H4 (cell line): Measurements from ENCODE around the gene RCVRN. TPM values are rescaled to one million over a fixed set of nuclear protein-coding genes. Genes with fewer than 3 reads are reported as not detected.
A peak's percentile ranks its signal among the peaks of the same experiment; 100 is the strongest.

ENCODE experiments used
- DNase-seq: peaks from one replicate; pipeline ENCODE4 v3.0.0-alpha.2; 2015; ENCODE audit warnings: low spot score
- total RNA-seq: library from RNA; depleted of rRNA; stranded (reverse); fragments of >200 nt; shearing (Covaris generic); gene quantifications from 2 replicates; pipeline ENCODE4 v1.2.3, GENCODE V29; 2014; rRNA removed

The RCVRN gene
- not detected in 2 replicates for total RNA-seq

DNA sequence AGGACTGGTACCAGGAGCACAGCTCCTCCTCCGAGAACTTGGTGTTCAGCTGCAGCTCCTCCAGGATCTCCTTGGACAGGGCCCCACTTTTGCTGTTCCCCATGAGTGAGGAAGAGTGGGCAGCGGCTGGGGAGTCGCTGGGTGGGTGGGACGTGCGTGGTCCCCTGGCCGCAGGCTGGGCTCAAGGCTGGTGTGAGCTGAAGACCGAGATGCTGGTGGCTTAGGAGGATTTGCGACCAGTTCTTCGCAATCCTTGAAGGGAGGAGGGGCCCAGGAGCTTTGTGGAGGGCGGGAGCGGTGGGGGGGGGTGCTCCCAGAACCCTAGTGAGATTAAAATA lies at the start of gene RCVRN:
RCVRN (minus strand) TSS at position 194 of the 338 bp plus-strand sequence; CDS start at position 103, 91 bp downstream.
- no peak for DNase-seq

DNA sequence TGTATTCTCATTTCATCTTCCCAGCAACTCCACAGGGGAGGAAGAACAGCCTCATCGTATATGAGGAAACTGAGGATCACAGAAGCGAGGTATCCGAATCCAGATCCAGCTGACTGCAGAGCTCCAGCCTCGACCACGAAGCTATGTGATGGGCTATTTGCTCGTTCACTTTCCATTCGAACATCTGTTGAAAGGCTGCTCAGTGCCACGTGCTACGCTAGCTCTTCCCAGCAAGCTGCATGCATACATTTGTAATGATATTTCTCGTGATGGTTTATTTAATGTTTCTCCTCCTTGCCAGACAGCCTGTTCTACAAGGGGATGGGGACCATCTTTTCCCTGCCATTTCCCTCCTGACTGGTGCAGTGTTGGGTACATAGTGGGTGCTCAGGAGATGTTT lies 48.4 kb upstream of the RCVRN start:
- no peak for DNase-seq

DNA sequence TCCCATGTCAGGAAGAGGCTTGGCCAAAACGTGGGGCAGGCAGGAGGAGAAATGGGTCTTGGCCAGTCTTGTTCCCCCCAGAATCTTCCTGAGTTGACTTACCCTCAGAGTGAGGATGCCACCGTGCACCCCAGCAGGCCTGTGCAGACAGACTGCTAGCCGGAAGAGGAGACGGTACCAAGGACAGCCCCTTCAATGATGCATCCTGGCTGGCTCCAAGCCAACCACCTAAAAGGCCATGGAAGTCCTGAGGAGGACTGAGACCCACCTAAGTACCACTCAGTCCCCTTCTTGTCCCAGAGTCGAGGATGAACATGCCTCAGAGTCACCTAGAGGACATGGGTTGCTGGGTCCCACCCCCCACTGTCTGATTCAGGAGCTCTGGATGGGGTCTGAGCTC lies 46.7 kb upstream of the RCVRN start:
- DNase-seq: no peak

DNA sequence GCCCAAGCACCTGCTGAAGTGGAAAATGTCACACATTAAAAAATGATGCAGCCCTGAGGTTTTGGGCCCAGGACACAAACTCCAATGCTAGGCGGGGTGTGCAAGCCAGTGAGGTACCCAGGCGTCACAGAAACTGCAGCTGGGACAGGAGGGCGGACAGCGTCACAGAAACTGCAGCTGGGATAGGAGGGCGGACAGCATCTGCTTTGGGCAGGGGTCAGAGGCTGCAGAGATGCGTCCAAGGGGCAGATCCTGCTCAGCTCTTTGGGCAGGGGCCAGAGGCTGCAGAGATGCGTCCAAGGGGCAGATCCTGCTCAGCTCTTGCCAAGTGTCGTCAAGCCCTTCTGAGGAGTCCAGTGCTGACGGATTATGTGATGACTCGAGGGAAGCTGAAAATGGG lies 43.9 kb upstream of the RCVRN start:
- no peak for DNase-seq

DNA sequence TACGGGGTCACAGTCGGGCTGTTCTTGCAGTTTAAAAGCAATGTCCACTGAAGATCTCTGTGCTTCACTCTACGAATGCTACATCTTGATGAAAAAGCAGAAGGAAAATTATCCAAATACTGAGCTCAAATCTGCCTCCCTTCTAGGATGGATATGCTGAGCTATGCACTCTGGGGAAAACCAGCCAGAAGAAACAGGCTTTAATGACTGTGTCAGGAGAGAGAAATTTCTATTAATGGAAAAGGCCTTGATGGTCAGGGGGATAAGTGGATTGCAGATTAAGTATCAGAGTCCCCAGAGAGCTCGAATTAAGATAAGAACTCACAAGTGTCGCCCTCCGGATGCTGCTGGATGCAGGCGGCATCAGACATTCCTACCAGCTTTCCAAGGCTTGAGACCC lies 39.6 kb upstream of the RCVRN start:
- DNase-seq: no peak

DNA sequence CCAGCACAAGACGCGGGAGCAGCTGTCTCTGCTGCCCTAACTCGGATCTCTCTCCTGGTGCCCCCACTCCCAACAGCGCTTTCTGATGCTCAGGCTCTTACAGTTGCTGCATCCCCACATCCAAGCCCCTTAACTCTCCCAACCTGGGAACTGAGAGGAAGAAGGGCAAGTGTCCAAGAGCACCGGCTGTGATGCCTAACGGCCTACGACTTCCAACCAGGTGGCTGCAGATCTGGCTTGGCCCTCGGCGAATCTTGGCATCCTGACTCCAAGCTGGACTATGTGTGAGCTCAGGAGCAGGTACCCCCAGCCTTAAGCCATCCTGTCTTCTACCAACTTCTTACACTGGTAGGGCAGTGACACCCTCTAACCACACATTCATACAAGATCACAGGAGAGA lies 38.3 kb upstream of the RCVRN start:
- DNase-seq: no peak

DNA sequence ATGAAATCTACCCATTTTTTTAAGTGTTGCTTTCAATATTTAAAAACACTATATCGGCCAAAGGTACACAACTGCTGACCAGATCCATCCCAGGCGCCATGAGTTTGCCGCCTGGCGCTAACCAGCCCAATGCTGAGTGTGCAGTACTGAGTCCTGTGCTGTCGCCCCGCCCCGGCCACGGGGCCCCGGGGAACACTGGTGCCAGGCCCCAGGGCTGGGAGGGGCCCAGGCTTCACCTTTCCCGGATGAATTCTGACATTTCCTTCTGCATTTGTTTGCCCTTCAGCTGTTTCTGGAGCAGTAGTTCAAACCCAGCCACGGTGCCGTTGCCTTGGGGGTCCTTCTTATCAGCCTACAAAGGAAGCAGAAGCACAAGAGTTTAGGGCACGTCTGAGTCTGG lies 37.8 kb upstream of the RCVRN start:
- no peak for DNase-seq

DNA sequence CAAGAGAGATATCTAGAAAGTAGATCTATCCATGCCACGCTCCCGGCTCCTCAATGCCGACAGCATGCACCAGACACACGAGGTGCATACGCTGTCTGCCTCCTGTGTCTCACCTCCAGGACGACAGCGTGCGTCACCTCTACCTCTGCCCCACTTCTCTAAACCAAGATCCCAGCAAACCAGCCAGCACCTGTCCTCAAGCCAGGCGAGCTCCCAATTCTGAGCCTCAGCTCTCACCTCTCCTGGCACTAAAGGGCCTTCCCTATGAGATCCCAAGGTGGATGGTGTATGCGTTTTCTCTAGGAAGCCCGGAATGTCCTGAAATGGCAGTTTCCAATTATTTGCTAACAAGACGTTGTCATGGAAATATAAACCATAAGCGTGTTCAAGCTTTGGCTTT lies 36.2 kb upstream of the RCVRN start:
- no peak for DNase-seq

DNA sequence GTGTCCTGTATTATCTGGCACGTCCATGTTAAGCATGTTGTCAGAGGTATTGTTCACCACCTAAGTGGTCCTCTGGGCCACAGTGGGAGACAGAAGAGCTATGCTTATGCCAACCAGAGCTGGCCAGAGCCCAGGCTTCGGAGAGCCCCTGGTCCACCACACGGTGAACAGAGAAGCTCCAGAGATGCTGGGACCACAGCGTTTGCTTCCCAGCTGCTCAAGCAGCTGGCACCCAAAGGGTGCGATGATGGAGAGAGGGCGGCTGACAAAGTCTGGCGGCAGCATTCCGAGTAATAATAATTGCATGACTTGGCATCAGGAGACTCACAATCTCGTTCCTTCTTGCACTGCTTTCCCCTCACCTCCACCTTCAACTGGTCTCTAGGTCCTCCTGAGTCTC lies 35.8 kb upstream of the RCVRN start:
- DNase-seq: no peak

DNA sequence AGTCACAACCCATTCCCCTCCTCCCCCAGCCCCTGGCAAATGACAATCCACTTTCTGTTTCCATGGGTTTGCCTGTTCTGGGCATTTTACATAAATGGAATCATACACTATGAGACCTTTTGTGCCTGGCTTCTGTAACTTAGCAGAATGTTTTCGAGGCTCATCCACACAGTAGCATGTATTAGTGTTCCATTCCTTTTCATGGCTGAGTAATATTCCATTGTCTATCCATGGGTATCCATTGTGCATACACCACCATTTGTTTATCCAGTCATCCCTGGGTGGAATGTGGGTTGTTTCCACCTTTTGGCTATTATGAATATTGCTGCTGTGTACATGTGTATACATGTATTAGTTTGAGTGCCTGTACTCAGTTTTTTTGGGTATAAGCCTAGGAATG lies 33.7 kb upstream of the RCVRN start:
- DNase-seq: no peak

DNA sequence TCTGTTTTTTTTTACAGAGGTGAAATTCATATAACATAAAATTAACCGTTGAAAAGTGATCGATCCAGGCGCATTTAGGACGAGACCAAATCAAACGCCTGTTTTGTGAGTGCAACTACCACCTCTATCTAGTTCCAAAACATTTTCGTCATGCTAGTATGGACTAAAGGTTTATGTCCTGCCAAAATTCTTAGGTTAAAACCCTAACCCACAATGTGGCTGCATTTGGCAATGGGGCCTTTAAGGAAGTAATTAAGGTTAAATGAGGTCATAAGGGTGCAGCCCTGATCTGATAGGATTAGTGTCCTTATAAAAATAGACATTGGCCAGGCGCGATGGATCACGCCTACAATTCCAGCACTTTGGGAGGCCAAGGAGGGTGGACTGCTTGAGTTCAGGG lies 32.8 kb upstream of the RCVRN start:
- DNase-seq: no peak

DNA sequence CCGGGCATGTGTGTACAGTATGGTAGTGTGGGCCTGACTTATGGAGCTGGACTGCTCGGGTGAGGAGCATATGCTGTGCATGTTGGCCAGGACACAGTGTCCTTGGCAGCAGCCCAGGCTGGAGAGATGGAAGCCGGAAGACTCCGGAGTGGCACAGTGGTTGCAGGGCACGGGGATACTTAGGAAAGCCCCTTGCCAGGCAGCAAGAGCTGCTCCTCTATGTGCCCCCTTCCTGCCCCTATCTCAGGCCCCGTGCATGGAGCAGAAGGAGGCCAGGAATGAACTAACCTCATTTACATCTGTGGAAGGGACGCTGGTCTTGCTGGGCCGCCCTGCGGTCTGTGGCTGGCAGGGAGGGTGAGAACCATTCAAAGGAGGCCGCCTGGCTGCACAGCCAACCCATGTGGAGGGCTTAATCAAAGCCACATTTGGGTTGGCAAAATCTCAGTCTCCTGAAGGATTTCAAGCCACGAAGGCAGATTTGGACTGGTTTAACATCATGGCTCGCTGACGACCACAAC lies 32.2 kb upstream of the RCVRN start:
- DNase-seq: no peak

DNA sequence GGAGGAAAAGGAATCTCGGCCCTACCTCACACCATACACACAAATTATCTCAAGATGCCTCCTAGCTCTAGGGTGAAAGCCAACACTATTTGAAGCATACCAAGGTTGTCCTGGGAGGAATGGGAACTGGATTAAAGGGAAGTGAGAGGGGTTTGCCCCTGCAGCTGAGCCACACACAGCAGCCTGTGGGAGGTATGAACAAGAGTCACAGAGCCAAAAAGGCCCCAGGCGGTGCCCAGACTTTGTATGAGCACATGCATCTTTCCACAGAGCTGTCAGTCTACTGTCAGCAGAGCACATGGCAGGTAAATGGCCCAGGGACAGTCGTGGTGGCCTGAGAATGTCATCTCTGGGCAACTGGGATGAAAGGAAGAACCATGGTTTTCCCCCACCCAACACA lies 31.0 kb upstream of the RCVRN start:
- no peak for DNase-seq

DNA sequence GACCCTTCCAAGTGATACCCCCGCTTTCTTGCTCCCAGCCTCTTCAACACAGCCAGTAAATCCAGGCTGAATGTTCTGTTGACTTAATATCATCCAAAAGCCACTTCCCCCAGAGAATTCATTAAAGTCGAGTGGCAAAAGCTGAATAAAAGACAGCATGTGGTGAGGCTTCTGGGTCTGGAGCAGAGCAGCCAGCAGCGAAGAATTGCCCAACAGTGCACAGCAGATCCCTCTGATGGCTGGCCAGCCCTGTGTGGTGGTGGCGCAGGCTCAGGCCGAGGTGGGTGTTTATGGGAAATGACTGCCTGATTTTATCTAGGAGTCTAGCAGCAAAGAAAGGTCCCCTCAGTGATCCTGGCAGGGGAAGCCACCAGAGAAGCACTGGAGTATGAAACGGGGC lies 30.3 kb upstream of the RCVRN start:
- no peak for DNase-seq

DNA sequence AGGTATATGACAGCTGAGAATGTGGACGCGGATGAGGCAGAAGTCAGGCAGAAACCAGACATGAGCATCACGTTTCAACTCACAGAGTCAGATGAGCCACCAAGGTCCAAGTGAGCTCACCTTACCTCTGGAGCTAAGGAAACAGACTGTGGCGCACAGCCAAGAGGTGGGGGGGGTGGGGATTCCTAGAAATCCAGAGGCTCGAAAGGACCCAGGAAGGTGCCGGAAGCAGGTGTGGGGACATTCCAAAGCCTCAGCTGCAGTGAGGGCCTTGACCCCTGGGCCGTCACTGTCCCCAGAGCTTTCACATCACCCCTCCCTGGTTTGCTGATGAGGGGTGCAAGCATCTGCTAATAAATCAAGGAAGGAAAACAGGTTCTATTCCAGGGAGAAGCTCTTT lies 29.3 kb upstream of the RCVRN start:
- DNase-seq: no peak

DNA sequence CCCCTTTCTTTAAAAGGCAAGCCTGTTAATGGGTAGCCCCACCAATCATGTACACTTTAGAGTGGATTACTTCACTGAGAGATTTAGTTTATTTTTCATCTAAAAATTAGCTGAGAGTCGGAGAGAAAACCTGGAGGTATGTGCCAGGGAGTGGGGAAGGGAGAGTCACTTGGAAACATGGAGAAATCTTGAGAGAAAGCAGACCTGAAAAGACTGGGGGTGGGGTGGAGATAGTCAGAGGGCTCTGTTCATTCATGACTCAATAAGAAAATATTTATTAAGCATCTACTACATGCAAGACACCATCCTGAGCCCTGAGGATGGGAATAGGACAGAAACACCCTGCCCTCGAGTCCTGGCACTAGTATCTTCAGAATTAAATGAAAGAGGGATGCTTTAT lies 27.4 kb upstream of the RCVRN start:
- DNase-seq: no peak

DNA sequence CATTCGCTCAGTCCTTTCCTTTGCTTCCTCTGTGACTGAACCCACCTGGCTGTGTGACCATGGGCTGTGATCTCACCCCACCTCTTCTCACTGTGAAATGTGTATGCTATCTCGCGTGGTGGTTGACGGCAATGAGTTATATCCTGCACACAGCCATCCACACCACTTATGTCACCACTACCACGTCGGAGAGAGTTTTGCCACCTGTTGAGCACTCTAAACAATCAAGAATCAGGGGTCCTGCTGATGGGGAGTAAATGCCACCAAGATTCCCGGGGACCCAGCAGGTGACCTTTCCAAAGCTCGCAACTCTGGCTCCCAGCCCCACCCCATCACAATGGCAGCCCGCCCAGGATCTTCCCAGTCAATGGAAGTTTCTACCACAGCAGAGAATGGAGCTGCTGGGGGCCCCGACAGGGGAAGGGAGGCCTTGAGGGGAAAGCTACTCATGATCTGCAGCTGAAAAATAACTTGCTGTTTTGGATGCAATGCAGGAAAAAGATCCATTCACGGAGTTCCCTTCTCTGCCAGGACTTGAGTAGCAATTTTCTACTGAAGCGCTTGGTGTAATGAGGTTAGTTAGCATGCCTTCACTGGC lies 26.2 kb upstream of the RCVRN start:
- DNase-seq: no peak

DNA sequence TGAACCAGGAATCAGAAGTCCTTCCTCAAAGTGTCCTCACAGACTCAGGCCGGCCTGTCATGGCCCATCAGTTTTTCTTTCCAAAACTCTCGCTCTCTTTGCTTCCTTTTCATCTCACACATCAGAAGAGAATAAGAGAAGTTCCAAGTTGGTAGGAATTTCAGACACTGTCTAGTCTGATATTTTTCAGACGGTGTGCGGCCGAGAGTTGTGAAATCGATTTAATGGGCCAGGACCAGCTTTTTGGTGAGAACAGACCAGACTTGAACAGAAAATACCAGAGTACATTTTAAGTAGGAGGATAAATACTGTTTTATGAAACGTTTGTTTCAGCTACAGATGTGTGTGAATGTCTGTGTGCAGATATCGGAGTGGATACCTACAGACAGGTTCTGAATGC lies 24.8 kb upstream of the RCVRN start:
- no peak for DNase-seq

DNA sequence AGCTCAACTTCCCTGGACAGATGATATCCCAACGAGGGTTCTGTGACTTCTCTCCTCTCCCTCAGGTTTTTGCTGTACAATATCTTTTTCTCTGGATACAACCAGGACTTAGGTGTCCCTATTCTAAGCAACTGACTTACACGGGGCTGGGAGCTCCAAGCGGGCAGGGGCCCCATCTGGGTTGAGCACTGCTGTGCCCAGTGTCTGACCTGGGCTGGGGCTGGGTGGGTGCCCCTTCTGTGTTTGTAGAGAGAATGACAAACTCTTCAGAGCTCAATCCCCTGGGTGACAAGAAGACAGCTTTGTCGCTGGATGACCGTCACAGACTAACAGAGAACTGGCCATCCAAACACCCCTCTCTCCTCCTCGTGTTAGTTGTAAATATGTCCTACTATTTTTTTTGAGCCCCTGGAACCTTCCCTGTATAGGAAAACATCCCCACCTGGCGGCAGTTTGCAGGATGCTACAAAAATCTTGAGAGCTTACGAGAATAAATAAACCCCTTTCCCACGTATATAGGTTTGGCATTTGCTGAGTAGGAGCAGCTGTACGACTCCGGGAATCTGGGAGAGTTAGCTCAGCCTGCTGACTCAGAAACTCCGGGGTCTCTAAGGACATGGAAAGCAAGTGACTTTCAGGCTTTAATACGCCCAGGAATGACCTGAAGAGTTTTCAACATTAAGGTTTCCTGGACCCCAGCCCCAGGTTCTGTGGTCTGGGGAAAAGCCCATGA lies 23.7 kb upstream of the RCVRN start:
- DNase-seq: peak; percentile 71

DNA sequence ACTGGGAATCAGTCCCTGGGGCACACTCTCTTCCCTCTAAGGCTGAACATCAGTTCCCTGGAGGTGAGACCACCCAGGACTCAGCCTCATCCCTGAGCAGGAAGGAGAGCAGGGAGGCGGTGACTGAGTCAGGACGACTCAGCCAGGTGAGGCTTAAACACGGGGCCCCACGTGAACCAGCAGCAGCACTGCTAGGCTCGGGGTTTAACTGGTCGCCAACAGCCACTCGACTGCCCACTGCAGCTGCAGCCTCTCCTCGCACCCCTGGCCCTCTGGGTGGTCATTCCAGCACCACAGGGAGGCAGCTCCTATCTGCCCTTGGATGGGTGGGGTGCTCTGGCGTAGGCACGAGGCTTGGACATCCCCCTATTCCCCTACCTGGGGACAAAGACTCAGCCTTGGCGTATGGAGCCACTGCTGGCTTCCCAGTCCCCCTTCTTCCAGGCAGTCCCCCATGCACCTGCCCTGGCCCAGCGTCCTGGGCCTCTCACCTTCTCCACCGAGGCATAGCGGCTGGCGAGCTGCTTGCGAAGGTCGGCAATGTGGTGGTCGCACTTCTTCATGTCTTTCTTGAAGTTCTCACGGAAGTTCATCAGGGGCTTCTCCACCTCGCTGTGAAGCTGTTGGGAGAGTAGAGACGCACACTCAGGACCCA lies 21.2 kb upstream of the RCVRN start:
- no peak for DNase-seq

DNA sequence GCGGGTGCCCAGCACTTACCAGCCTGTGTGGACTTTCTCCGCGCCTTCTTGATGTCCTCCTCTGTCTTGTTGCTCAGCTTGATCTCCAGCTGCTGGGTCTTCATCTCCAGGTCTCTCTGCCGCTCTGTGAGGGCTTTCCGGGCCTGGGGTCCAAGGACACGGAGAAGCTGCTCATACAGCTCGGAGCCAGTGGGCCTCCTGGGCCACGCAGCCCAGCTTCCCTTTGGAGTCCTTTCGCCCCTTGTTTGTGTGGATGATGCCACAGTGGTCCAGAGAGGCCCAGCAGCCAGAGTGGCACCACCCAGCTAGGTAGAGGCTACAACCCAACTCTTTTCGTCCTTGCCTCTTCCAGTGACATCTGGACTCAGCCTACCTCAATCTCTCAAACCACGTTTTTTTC lies 20.4 kb upstream of the RCVRN start:
- no peak for DNase-seq

DNA sequence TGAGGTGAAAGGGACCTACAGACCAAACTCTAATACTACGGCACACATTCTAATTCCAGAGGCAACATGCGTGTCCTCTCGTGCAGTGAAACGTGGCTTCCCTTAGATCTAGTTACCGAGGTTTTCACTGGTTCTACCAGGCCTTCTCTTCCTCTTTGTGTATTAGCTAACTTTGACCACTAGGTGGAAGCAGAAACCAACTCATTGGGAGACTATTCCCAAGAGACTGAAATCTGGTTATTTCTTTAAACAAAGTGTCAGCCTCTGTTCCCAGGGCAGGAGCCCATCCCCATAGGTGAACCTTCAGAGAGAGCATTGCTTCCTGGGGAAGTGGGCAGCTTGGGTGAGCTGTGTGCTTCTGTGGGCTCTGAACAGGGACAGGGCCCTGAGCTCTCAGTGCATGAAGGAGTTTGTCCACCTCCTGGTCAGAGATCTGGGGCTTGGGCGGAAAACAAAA lies 19.7 kb upstream of the RCVRN start:
- peak; percentile 76 for DNase-seq
